ENCODE data around the gene BMF. TPM values are rescaled to one million over a fixed set of nuclear protein-coding genes. Genes with fewer than 3 reads are reported as not detected.

The BMF gene
- total RNA-seq, 1 experiment from 2014 or later, result 13.2 TPM

- H3K27ac ChIP-seq (ENCODE audit: insufficient read length, low read depth, low read length), result no peak overlapping the region
Measured at GRCh38 chr15:40054605-40054854, 54.1 kb downstream of the BMF start.

More at GRCh38 chr15:40054605-40054854, 54.1 kb downstream of the BMF start:
- Histone ChIP-seq H3K56ac (ENCODE audit: insufficient read length, low read depth, low read length) (no peak overlapping the region), H3K18ac (ENCODE audit: insufficient read length, low read depth, low read length) (no peak overlapping the region), H2BK15ac (ENCODE audit: low read depth, low read length) (no peak overlapping the region), H2BK20ac (ENCODE audit: low read depth, low read length, poor library complexity, severe bottlenecking) (no peak overlapping the region), H3K23ac (ENCODE audit: insufficient read length, low read depth, low read length) (no peak overlapping the region), H4K20me1 (ENCODE audit: control insufficient read depth, insufficient read depth, insufficient read length) (no peaks in the 10 kb centered on the region), H3K79me2 (ENCODE audit: insufficient read depth, low read length) (no peaks in the 10 kb centered on the region), H4K91ac (ENCODE audit: insufficient read length, low read depth, low read length) (no peak overlapping the region), H3K9ac (ENCODE audit: extremely low read depth, insufficient read length, low read length) (no peak overlapping the region), H3K79me1 (ENCODE audit: insufficient read depth, low read depth, low read length, poor library complexity, severe bottlenecking) (no peaks in the 10 kb centered on the region), H2BK120ac (ENCODE audit: low read depth, low read length, poor library complexity, severe bottlenecking) (no peak overlapping the region), H3K27me3 (ENCODE audit: insufficient read depth, low read length) (no peaks in the 10 kb centered on the region), H3K4ac (ENCODE audit: low read depth, low read length) (no peak overlapping the region), H4K8ac (replicated peaks; ENCODE audit: insufficient read length, low read depth, low read length) (no peak overlapping the region), H3K4me1 (ENCODE audit: insufficient read depth, low read length) (peaks cover 2% of the 10 kb centered on the region; the same call in 1 of the 2 replicates), H3K4me2 (ENCODE audit: insufficient read depth, insufficient read length, low read length) (no peak overlapping the region), H4K5ac (ENCODE audit: insufficient read length, low read depth, low read length) (no peak overlapping the region), H2AK5ac (ENCODE audit: insufficient read length, low read length) (no peak overlapping the region), H3K14ac (ENCODE audit: insufficient read depth, low read length) (no peak overlapping the region), H2AFZ (ENCODE audit: low read length) (no peak overlapping the region), H3K9me3 (ENCODE audit: control insufficient read depth, low read depth, low read length) (no peaks in the 10 kb centered on the region), H3K23me2 (ENCODE audit: insufficient read length, low read depth, low read length, poor library complexity, severe bottlenecking) (peaks cover 3% of the 10 kb centered on the region), H3T11ph (ENCODE audit: low read length) (no peak overlapping the region), H2BK5ac (ENCODE audit: insufficient read length, low read length) (no peak overlapping the region), H2BK12ac (ENCODE audit: insufficient read length, low read depth, low read length) (no peak overlapping the region)
- no peak for DNase-seq
- H3K27ac Mint-ChIP-seq, result no peak overlapping the region
- H3K4me1 Mint-ChIP-seq, result peaks cover 38 to 49% of the 10 kb centered on the region in 2 experiments
- H3K36me3 Mint-ChIP-seq (ENCODE audit: insufficient read depth in 1 of 3, low read depth in 3 of 3), result no peaks in the 10 kb centered on the region; a peak in 2 of 7 replicates
- H3K27me3 Mint-ChIP-seq (ENCODE audit: low read depth), result peaks cover 3% of the 10 kb centered on the region; the same call in 1 of the 2 replicates
- H3K4me3 Mint-ChIP-seq, result no peak overlapping the region
- no peak for TF ChIP-seq CTCF (conservative IDR thresholded peaks at IDR 0.05)
- no peaks in the 10 kb centered on the region; a peak in 1 of 5 replicates for H3K9me3 Mint-ChIP-seq
- WGBS (ENCODE audit: extremely low coverage, insufficient read length, low lambda C conversion rate), result no CpG with 5 or more reads among the region's 3 CpGs

All from H9 (cell line).